ENCODE results near the gene ZHX3.

ZHX3 gene

DNA sequence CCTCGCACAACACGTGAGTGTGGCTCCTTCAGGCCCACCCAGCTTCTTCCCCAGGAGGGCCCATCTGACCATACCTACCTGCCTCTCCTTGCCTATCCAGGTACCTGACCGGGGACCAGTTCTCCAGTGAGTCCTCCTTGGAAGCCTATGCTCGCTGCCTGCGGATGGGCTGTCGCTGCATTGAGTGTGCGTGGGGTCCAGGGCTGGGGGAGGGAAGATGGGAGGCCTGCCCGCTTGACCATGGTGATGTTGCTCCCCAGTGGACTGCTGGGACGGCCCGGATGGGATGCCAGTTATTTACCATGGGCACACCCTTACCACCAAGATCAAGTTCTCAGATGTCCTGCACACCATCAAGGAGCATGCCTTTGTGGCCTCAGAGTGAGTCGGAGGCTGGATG lies 153.7 kb downstream of the ZHX3 start:
- H3K27ac Mint-ChIP-seq = peak overlapping the region; percentile 93 to 98
- no peaks in the 10 kb centered on the region for H3K27me3 Mint-ChIP-seq
- DNase-seq = no peak
- no peaks in the 10 kb centered on the region for H3K9me3 Mint-ChIP-seq
- H3K4me3 Mint-ChIP-seq = peak overlapping the region in 1 of 2 donors; percentile 31
- peaks cover 55 to 77% of the 10 kb centered on the region in 2 donors for H3K4me1 Mint-ChIP-seq (ENCODE audit: low read depth in 2 of 2)
- H3K36me3 Mint-ChIP-seq (ENCODE audit: insufficient read depth) = peaks cover 73% of the 10 kb centered on the region
- ATAC-seq (replicated peaks) = no peak

DNA sequence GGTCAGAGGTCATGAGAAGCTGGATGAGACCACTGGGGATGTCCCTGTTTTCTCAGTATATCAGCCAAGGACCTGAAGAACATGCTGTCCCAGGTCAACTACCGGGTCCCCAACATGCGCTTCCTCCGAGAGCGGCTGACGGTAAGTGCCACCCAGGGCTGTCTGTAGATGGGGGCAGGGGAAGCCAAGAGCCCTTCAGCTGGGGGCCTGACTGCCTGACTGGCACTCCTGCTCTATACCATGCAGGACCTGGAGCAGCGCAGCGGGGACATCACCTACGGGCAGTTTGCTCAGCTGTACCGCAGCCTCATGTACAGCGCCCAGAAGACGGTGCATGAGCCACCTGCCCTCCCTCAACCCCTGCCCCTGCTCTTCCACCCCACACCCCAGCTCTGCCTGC lies 155.1 kb downstream of the ZHX3 start:
- H3K27me3 Mint-ChIP-seq = no peaks in the 10 kb centered on the region
- H3K36me3 Mint-ChIP-seq (ENCODE audit: insufficient read depth) = peaks cover 66% of the 10 kb centered on the region
- H3K9me3 Mint-ChIP-seq = no peaks in the 10 kb centered on the region

DNA sequence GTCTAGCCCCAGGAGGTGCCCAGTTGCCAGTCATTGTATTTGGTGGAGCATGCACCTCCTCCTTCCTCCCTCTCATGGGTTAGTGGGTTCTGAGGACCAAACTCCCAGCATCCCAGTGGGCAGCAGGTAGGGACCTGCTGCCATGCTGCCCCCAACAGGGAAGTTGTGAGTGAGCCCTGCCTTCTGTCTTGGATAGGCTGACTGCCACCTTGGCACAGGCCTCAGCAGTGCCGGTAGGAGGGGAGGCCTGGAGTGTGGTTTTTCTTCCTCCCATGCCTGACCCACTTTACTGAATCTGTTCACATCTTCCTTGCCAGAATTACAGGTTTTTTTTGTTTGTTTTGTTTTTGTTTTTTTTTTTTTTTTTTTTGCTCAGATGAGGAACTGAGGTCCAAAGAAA lies 155.6 kb downstream of the ZHX3 start:
- H3K27me3 Mint-ChIP-seq = no peaks in the 10 kb centered on the region
- peak overlapping the region; percentile 57 to 68 for H3K4me3 Mint-ChIP-seq
- peaks cover 70% of the 10 kb centered on the region for H3K36me3 Mint-ChIP-seq (ENCODE audit: insufficient read depth)
- ATAC-seq (replicated peaks) = peak; percentile 66
- H3K4me1 Mint-ChIP-seq (ENCODE audit: low read depth in 2 of 2) = peaks cover 66 to 82% of the 10 kb centered on the region in 2 donors
- no peaks in the 10 kb centered on the region for H3K9me3 Mint-ChIP-seq
- peak overlapping the region; percentile 93 to 98 for H3K27ac Mint-ChIP-seq
- peak in 2 of 3 experiments; percentile 33 to 38 for DNase-seq

More for the DNA sequence above, 155.1 kb downstream of the ZHX3 start:
- DNase-seq (no peak), ATAC-seq (replicated peaks) (peak; percentile 38)
- H3K4me1 Mint-ChIP-seq (ENCODE audit: low read depth in 2 of 2) = peaks cover 66 to 82% of the 10 kb centered on the region in 2 donors
- H3K4me3 Mint-ChIP-seq = peak overlapping the region; percentile 57 to 68
- H3K27ac Mint-ChIP-seq = peak overlapping the region; percentile 93 to 98

DNA sequence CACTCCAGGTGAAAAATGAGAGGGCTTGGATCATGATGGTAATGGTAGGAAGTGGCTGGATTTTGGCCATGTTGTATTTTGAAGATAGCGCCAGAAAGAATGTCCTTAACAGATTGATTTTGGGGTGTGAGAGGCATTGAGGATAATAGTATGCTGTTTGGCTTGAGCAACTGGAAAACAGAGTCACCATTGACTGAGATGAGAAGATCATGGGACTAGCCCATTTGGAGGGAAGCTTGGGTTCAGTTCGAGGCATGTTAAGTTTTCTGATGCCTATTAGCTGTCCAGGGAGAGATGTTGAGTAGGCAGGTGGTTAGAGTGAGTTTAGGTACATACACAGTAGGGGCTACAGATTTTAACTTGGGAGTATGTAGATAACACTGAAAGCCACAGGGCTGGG lies 156.8 kb downstream of the ZHX3 start:
- H3K4me3 Mint-ChIP-seq = peak overlapping the region; percentile 24 to 46
- H3K27me3 Mint-ChIP-seq = no peaks in the 10 kb centered on the region
- H3K4me1 Mint-ChIP-seq (ENCODE audit: low read depth in 2 of 2) = peaks cover 70 to 87% of the 10 kb centered on the region in 2 donors
- peaks cover 64% of the 10 kb centered on the region for H3K36me3 Mint-ChIP-seq (ENCODE audit: insufficient read depth)
- DNase-seq (no peak), ATAC-seq (replicated peaks) (no peak)
- H3K27ac Mint-ChIP-seq = peak overlapping the region; percentile 98 to 99
- H3K9me3 Mint-ChIP-seq = no peaks in the 10 kb centered on the region

DNA sequence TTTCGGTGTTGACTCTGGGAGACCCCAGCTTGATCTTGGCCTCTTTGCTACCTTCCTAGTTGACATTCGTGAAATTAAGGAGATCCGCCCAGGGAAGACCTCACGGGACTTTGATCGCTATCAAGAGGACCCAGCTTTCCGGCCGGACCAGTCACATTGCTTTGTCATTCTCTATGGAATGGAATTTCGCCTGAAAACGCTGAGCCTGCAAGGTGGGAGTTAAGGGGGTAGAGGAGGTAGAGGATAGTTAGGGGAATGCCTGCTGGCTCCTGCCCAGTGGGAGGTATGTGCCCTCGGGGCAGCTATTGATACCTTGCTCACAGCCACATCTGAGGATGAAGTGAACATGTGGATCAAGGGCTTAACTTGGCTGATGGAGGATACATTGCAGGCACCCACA lies 158.0 kb downstream of the ZHX3 start:
- Mint-ChIP-seq H3K4me1 (ENCODE audit: low read depth in 2 of 2) (peaks cover 81 to 92% of the 10 kb centered on the region in 2 donors), H3K27me3 (no peaks in the 10 kb centered on the region), H3K36me3 (ENCODE audit: insufficient read depth) (peaks cover 53% of the 10 kb centered on the region), H3K27ac (peak overlapping the region; percentile 98 to 99), H3K9me3 (no peaks in the 10 kb centered on the region), H3K4me3 (peak overlapping the region; percentile 58 to 89)
- DNase-seq = no peak
- no peak for ATAC-seq (replicated peaks)

DNA sequence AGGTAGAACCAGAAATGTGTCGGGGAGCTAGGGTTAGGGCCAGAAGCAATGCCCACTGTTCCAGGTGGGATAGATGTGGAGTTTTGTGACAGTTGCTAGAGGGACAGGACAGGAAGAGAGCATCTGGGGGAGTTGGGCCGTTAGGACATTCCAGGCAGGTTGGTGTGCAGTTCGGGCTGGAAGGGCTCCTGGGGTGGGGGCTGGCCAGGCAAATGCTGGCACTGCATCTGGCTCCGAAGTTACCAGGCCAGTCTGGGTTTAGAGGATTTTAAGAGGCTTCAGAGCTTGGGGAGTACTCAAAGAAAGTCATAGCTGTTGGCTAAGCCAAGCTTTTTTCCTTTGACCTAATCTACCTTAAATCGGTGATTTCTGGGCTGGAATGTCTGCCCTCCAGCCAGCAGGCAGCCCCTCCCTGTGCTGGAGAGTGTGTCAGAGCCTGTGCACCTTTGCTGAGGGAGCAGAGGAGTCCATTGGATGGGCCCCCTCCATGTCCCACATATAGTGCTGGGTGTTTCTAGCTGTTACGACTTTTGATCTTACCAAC lies 159.4 kb downstream of the ZHX3 start:
- Mint-ChIP-seq H3K4me3 (peak overlapping the region; percentile 86 to 89), H3K27ac (peak overlapping the region; percentile 98 to 99), H3K9me3 (no peaks in the 10 kb centered on the region), H3K4me1 (ENCODE audit: low read depth in 2 of 2) (peaks cover 87% of the 10 kb centered on the region in 2 donors), H3K36me3 (ENCODE audit: insufficient read depth) (peaks cover 42% of the 10 kb centered on the region), H3K27me3 (no peaks in the 10 kb centered on the region)
- ATAC-seq (replicated peaks) = no peak
- no peak for DNase-seq

DNA sequence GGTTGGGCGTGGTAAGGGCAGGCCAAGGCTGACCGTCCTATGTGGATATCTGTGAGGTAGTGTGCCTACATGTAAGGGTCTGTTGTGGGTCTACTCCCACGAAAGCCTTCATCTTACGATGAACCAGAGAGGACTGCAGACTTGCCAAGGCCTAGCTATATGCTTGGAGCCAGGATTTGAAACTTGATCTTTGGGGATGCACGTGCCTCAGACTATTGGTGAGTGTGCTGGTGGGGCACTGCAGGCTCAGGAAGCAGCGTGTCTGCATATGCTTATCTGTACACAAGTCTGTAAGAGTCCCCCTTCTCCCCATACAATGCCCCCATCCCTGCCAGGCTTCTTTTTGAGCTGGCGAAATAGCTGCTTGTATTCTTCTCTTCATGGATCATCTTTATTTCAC lies 162.3 kb downstream of the ZHX3 start:
- H3K4me3 Mint-ChIP-seq = peak overlapping the region; percentile 48 to 56
- no peak for DNase-seq
- H3K4me1 Mint-ChIP-seq (ENCODE audit: low read depth in 2 of 2) = peaks cover 95% of the 10 kb centered on the region in 2 donors
- no peak for ATAC-seq (replicated peaks)
- no peaks in the 10 kb centered on the region for H3K9me3 Mint-ChIP-seq
- H3K36me3 Mint-ChIP-seq (ENCODE audit: insufficient read depth) = peaks cover 26% of the 10 kb centered on the region
- no peaks in the 10 kb centered on the region for H3K27me3 Mint-ChIP-seq
- H3K27ac Mint-ChIP-seq = peak overlapping the region; percentile 98 to 99

DNA sequence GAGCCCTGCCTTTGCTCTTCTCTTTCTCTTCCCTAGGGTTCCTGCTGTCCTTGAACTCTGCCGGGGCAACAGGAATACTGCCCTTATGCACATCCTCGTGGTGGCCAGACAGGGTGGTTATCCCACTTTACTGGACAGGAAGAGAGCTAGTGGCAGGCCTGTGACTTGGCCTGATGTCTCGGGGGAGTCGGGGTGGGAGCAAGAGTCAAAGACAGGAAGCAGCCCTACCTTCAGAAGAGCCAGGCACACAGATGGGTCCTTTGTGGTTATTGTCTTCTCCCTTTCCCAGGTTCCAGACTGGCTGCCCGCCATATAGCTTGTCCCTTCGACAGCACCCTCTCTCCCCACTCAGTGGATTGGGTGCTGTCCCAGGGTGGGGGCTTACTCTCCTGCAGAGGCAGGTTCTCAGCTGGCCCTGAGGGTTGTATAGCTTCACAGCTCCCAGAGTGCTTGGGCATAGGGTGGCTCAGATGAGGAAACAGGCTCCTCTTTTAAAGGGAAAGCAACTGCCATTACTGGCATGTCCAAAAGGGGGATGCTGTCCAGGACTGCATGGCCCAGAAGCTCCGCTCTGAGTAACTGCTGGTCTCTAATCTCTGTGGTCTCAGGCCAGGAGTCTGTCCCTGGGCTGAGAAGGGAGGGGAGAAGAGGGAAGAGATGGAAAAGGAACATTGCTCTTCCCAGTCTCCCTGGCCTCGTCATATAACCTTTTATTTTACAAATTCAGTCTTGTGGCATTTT lies 162.9 kb downstream of the ZHX3 start:
- H3K4me3 Mint-ChIP-seq = peak overlapping the region; percentile 48 to 56
- H3K36me3 Mint-ChIP-seq (ENCODE audit: insufficient read depth) = peaks cover 22% of the 10 kb centered on the region
- H3K9me3 Mint-ChIP-seq = no peaks in the 10 kb centered on the region

DNA sequence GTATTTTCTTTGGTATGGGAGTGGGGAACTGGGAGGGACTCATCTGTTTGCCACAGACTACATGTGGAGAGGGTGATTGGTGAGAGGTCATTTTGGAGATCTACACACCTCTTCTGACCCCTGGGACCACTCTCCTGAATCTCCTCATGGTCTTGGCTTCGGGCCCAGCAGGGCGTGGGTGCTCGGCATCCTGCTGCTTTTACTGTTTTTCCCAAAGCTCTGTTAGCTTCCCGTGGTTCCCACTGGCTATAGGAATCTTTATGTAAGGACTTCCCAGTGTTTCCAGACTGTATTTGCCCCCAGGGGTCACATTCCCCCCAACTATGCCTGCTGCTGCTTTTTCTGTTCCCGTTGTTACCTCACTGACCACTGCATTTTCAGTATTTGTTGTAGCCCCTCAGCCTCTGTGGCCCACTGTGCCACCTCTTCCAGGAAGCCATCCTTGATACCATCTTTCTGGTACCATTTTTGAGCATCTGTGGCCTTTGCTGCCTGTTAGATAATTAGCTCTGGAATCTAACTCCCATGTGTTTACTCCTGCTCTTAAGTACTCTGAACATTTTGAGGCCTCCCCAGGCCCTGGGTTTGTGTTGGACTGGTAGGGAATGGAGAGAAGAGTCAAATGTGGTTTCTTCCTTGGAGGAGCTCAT lies 165.3 kb downstream of the ZHX3 start:
- no peaks in the 10 kb centered on the region for H3K27me3 Mint-ChIP-seq
- peaks cover 11% of the 10 kb centered on the region for H3K36me3 Mint-ChIP-seq (ENCODE audit: insufficient read depth)
- no peaks in the 10 kb centered on the region for H3K9me3 Mint-ChIP-seq
- H3K27ac Mint-ChIP-seq = peak overlapping the region; percentile 51 to 89
- peak overlapping the region; percentile 18 to 70 for H3K4me3 Mint-ChIP-seq
- DNase-seq = no peak
- no peak for ATAC-seq (replicated peaks)
- peaks cover 86 to 88% of the 10 kb centered on the region in 2 donors for H3K4me1 Mint-ChIP-seq (ENCODE audit: low read depth in 2 of 2)

More for the DNA sequence above, 162.9 kb downstream of the ZHX3 start:
- DNase-seq = no peak
- ATAC-seq (replicated peaks) = no peak
- Mint-ChIP-seq H3K4me1 (ENCODE audit: low read depth in 2 of 2) (peaks cover 90 to 91% of the 10 kb centered on the region in 2 donors), H3K27me3 (no peaks in the 10 kb centered on the region), H3K27ac (peak overlapping the region; percentile 51 to 98)

DNA sequence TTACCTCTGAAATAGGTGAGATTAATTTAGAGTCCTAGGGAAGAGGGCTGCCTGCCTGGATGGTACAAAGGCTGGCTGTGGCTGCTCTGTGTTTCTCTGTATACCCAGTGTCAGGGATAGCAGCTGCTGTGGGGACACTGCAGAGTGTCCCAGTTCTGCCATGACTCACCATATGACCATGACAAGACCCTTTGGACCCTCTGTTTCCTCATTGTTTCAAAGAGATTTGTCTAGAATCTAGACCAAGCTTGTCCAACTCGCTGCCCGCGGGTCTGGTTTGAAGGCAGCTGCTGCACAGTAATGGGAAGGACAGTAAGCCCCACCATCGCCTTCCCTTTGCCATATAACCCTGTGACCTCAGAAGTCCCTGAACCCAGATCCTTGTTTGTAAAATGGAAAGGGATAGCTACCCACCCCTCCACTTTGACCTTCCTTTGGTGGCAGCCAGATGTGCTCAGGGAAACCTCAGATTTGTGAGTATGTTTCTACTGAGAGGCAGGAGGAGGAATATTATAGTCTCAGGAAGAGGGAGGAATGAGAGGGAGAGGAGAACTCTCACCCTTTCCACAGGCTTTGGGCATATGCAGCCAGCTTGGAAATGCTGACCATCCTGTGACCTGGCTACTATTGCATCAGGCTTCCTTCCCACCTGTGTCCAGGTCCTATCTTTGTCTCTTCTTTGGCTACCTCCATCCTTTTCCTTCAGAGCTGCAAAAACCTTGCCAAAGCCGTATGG lies 166.2 kb downstream of the ZHX3 start:
- ATAC-seq (replicated peaks) (no peak), DNase-seq (no peak)
- peaks cover 3% of the 10 kb centered on the region for H3K36me3 Mint-ChIP-seq (ENCODE audit: insufficient read depth)
- H3K4me3 Mint-ChIP-seq = peak overlapping the region; percentile 61 to 65
- peak overlapping the region; percentile 51 to 89 for H3K27ac Mint-ChIP-seq
- H3K4me1 Mint-ChIP-seq (ENCODE audit: low read depth in 2 of 2) = peaks cover 86 to 88% of the 10 kb centered on the region in 2 donors
- H3K9me3 Mint-ChIP-seq = no peaks in the 10 kb centered on the region
- no peaks in the 10 kb centered on the region for H3K27me3 Mint-ChIP-seq

DNA sequence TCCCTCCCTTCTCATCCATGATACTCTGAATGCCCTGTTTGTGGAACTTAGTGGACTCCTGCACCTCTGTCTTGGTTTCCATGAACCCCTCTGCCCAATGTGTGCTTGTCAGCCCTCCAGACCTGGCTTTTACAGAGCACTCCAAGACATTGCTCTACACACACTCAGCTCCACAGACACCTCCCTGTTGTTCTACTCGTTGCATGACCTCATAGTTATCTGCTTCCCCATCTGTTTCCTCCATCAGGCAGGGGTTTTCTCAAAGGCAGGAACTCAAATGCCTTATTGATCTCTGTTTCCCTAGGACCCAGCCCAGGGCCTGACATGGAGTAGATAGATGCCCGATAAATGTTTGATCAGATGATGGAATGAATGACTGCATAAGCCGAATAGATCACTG lies 166.9 kb downstream of the ZHX3 start:
- DNase-seq = no peak
- peak; percentile 76 for ATAC-seq (replicated peaks)

DNA sequence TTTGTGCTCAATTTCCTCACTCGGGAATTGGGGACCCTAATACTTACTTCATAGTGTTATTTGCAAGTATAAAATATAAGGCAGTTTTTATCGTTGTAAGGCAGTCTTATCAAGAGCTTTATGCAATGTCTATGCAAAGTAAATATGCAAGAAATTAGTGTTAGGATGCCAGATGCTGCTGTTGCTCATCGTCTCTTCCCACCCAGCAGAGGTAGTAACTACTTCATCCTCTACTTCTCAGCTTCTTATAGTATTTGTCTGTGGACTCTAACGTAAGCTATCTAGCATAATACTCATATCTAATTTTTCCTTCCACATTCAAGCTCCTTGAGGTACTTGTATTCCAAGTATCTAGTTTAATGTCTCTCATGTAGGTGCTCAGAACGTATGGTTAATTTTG lies 168.6 kb downstream of the ZHX3 start:
- H3K4me1 Mint-ChIP-seq (ENCODE audit: low read depth in 2 of 2) = peaks cover 84 to 91% of the 10 kb centered on the region in 2 donors
- H3K4me3 Mint-ChIP-seq = peak overlapping the region; percentile 22 to 32
- no peaks in the 10 kb centered on the region for H3K27me3 Mint-ChIP-seq
- H3K9me3 Mint-ChIP-seq = no peaks in the 10 kb centered on the region
- H3K27ac Mint-ChIP-seq = peak overlapping the region; percentile 51 to 69
- no peak for ATAC-seq (replicated peaks)
- DNase-seq = no peak
- H3K36me3 Mint-ChIP-seq (ENCODE audit: insufficient read depth) = peaks cover 6% of the 10 kb centered on the region

More for the DNA sequence above, 166.9 kb downstream of the ZHX3 start:
- peaks cover 86 to 91% of the 10 kb centered on the region in 2 donors for H3K4me1 Mint-ChIP-seq (ENCODE audit: low read depth in 2 of 2)
- peaks cover 3% of the 10 kb centered on the region for H3K36me3 Mint-ChIP-seq (ENCODE audit: insufficient read depth)
- no peaks in the 10 kb centered on the region for H3K27me3 Mint-ChIP-seq
- peak overlapping the region; percentile 61 to 65 for H3K4me3 Mint-ChIP-seq
- peak overlapping the region; percentile 51 to 89 for H3K27ac Mint-ChIP-seq
- H3K9me3 Mint-ChIP-seq = no peaks in the 10 kb centered on the region

DNA sequence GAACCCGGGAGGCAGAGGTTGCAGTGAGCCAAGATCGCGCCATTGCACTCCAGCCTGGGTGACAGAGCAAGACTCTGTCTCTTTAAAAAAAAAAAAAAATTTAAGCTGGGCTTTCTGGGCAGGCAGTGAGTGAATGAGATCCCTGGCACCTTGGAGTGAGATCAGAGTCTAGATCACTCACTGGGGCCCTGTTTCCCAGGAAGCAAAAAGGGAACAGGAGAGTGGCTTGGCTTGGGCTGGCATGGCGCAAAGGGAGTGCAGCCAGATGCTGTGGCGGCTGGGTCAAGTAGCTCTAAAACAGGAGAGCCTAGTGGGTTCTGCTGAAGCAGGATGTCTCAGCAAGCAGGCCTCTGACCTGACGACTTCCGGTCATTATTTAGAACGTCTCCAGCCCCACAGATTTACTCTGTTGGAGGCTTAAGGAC lies 169.8 kb downstream of the ZHX3 start:
- Mint-ChIP-seq H3K27ac (peak overlapping the region; percentile 92 to 96), H3K4me1 (ENCODE audit: low read depth in 2 of 2) (peaks cover 90 to 93% of the 10 kb centered on the region in 2 donors), H3K36me3 (ENCODE audit: insufficient read depth) (peaks cover 6% of the 10 kb centered on the region), H3K9me3 (no peaks in the 10 kb centered on the region), H3K27me3 (no peaks in the 10 kb centered on the region), H3K4me3 (peak overlapping the region; percentile 69 to 85)
- DNase-seq (no peak), ATAC-seq (replicated peaks) (no peak)

Data from effector memory CD8-positive, alpha-beta T cell (primary cell).